DND-41 (cell line): ENCODE data around the gene SLC25A45.

ENCODE experiments used
- ATAC-seq: fragments of 200-7000 bp; cut with Tn5 transposase; 3 replicates; pipeline ENCODE4 v1.9.1; 2021; ENCODE audit warnings: low read depth; ENCODE audit not compliant: insufficient read depth
- DNase-seq: peaks from one replicate; pipeline ENCODE4 v3.0.0-alpha.2; 2020
- H2AFZ ChIP-seq: 2 replicates; pipeline ENCODE4 v1.6.0; 2012; ENCODE audit warnings: low read depth, low read length
- H3K27ac ChIP-seq: 2 replicates; pipeline ENCODE4 v1.5.1; 2012; ENCODE audit warnings: low read length, inconsistent platforms
- H3K27me3 ChIP-seq: fragments of 200-600 bp; sonication (generic); 2 replicates; pipeline ENCODE4 v1.6.0; 2012; ENCODE audit warnings: low read length, mild to moderate bottlenecking, inconsistent platforms; ENCODE audit not compliant: insufficient read depth, poor library complexity
- H3K36me3 ChIP-seq: 2 replicates; pipeline ENCODE4 v1.5.1; 2012; ENCODE audit warnings: low read length, inconsistent platforms; ENCODE audit not compliant: insufficient read depth
- H3K4me1 ChIP-seq: 2 replicates; pipeline ENCODE4 v1.5.1; 2012; ENCODE audit warnings: mild to moderate bottlenecking, low read length; ENCODE audit not compliant: insufficient read depth
- H3K4me2 ChIP-seq: 2 replicates; pipeline ENCODE4 v1.6.0; 2012; ENCODE audit warnings: mild to moderate bottlenecking, moderate library complexity, low read length, inconsistent platforms; ENCODE audit not compliant: insufficient read depth
- H3K4me3 ChIP-seq, 2 experiments: fragments of 200-600 bp in 1 of 2; shearing (Covaris generic) in 1 of 2; 2 replicates each; pipeline ENCODE4 v1.5.1; 2012 to 2016; ENCODE audit warnings: inconsistent platforms in 2 of 2, low read length in 2 of 2, mild to moderate bottlenecking in 2 of 2, low read depth in 1 of 2, moderate library complexity in 1 of 2
- H3K79me2 ChIP-seq: 2 replicates; pipeline ENCODE4 v1.6.0; 2012; ENCODE audit warnings: low read length, inconsistent platforms; ENCODE audit not compliant: insufficient read depth
- H3K9ac ChIP-seq: 2 replicates; pipeline ENCODE4 v1.6.0; 2012; ENCODE audit warnings: low read depth, mild to moderate bottlenecking, inconsistent platforms, low read length, moderate library complexity
- H3K9me3 ChIP-seq: 2 replicates; pipeline ENCODE4 v1.5.1; 2012; ENCODE audit warnings: low read length, moderate library complexity, mild to moderate bottlenecking, inconsistent platforms; ENCODE audit not compliant: insufficient read depth, severe bottlenecking
- H4K20me1 ChIP-seq: 2 replicates; pipeline ENCODE4 v1.6.0; 2012; ENCODE audit warnings: low read length; ENCODE audit not compliant: insufficient read depth
- CTCF ChIP-seq: IDR thresholded peaks from 2 replicates; pipeline ENCODE4 v1.5.1; 2012; ENCODE audit warnings: borderline replicate concordance, low read length, moderate library complexity, mild to moderate bottlenecking; ENCODE audit not compliant: poor library complexity, severe bottlenecking; ENCODE audit errors: extremely low read depth
- EZH2 ChIP-seq: IDR thresholded peaks from 3 replicates; pipeline ENCODE4 v1.6.1; 2012; ENCODE audit warnings: borderline replicate concordance, low read depth, mild to moderate bottlenecking, moderate library complexity, low read length, inconsistent platforms; ENCODE audit not compliant: severe bottlenecking

SLC25A45 gene

GRCh38 chr11:65384301-65384889, 1.9 kb upstream of the SLC25A45 start:
- Histone ChIP-seq H3K36me3 (peaks cover 14% of the 10 kb centered on the region), H3K9ac (no peak overlapping the region), H4K20me1 (peaks cover 4% of the 10 kb centered on the region), H3K9me3 (no peaks in the 10 kb centered on the region), H3K27me3 (no peaks in the 10 kb centered on the region), H3K79me2 (peaks cover 61% of the 10 kb centered on the region), H3K27ac (peak overlapping the region; percentile 40), H3K4me1 (peaks cover 84% of the 10 kb centered on the region), H3K4me3 (no peak overlapping the region), H2AFZ (no peak overlapping the region), H3K4me2 (peak overlapping the region; percentile 91; the same call in 1 of the 2 replicates)
- ATAC-seq (no peak), DNase-seq (no peak)
- TF ChIP-seq EZH2: no peak
- TF ChIP-seq CTCF: no peak

GRCh38 chr11:65383778-65384177, 1.3 kb upstream of the SLC25A45 start:
- peak overlapping the region; percentile 28 for H3K27ac ChIP-seq
- no peak for DNase-seq

GRCh38 chr11:65382804-65383368, 440 bp upstream of the SLC25A45 start:
- H3K9me3 ChIP-seq: no peaks in the 10 kb centered on the region
- H3K79me2 ChIP-seq: peaks cover 46% of the 10 kb centered on the region
- TF ChIP-seq EZH2: no peak
- no peak for TF ChIP-seq CTCF
- H3K27me3 ChIP-seq: no peaks in the 10 kb centered on the region
- peak overlapping the region; percentile 82 for H2AFZ ChIP-seq
- ATAC-seq: no peak
- no peaks in the 10 kb centered on the region; the same call in 1 of the 2 replicates for H3K36me3 ChIP-seq
- H4K20me1 ChIP-seq: no peaks in the 10 kb centered on the region
- peak overlapping the region; percentile 91 for H3K4me2 ChIP-seq
- H3K4me1 ChIP-seq: peaks cover 69% of the 10 kb centered on the region
- peak overlapping the region; percentile 86 for H3K27ac ChIP-seq
- no peak for DNase-seq
- peak overlapping the region; percentile 20 to 65; a peak in 3 of 4 replicates for H3K4me3 ChIP-seq
- H3K9ac ChIP-seq: peak overlapping the region; percentile 74

More at GRCh38 chr11:65383778-65384177, 1.3 kb upstream of the SLC25A45 start:
- H3K9me3 ChIP-seq: no peaks in the 10 kb centered on the region
- peaks cover 78% of the 10 kb centered on the region for H3K4me1 ChIP-seq
- H3K4me2 ChIP-seq: peak overlapping the region; percentile 91
- peaks cover 55% of the 10 kb centered on the region for H3K79me2 ChIP-seq
- peak overlapping the region; percentile 74; the same call in 1 of the 2 replicates for H3K9ac ChIP-seq
- no peak for TF ChIP-seq EZH2
- no peak for TF ChIP-seq CTCF
- no peak overlapping the region for H2AFZ ChIP-seq
- H4K20me1 ChIP-seq: no peaks in the 10 kb centered on the region; the same call in 1 of the 2 replicates
- no peak for ATAC-seq
- H3K36me3 ChIP-seq: peaks cover 8% of the 10 kb centered on the region
- H3K4me3 ChIP-seq: no peak overlapping the region
- no peaks in the 10 kb centered on the region for H3K27me3 ChIP-seq
